ENCODE measurements around the gene FAM222B.
"Not testable (repeated sequence)": the region's sequence is repeated elsewhere in the genome, so short reads cannot be mapped to it uniquely, and the experiment has no call there.

The FAM222B gene

DNA sequence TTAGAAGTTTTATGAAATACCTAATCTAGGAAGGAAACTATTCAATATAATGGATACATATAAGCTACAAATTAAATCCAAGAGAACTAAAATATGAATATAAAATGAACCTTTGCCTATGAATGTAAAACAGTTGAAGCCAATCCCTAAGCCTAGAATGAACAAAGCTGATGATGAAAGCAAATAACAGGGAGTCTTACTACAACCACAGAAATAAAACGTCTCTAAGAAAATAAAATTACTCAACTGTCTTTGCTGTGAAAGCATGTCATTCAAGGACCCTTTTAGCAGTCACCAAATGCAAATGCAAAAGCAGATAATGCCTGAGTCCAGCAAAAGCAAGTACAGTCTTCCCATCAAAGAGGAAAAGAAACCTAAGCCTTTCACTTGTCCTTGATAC, 23.0 kb downstream of the FAM222B start:
- Histone ChIP-seq H3K27ac (ENCODE audit: low read length) (no peak overlapping the region), H3K27me3 (ENCODE audit: insufficient read depth, low read length) (no peaks in the 10 kb centered on the region), H3K4me1 (ENCODE audit: insufficient read depth, low read length) (peaks cover 4% of the 10 kb centered on the region; the same call in 1 of the 2 replicates), H3K36me3 (ENCODE audit: insufficient read depth, low read depth, low read length) (no peaks in the 10 kb centered on the region), H3K9ac (ENCODE audit: low read depth, low read length) (no peak overlapping the region), H3K4me3 (ENCODE audit: low read length) (no peak overlapping the region), H3K9me3 (ENCODE audit: insufficient read depth, low read depth, low read length) (no peaks in the 10 kb centered on the region)

DNA sequence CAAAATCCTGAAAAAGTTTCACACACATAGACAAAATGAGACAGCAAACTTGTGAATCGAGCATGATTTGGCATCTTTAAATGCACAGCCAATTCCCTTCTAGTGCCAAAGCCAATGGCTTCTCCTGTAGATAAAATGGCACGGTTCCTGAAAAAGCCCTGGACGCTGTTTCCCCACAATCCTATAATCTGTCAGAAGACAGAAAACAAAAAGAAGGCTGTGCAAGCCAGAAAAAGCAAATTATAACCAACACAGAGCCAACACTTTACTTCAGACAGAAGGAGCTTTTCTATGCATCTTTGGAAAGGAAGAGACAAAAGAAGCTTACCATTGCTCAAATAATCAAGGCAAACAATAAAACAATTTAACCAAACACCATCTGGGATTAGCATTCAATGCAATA, 23.8 kb downstream of the FAM222B start:
- Histone ChIP-seq H3K9ac (ENCODE audit: low read depth, low read length) (no peak overlapping the region), H3K9me3 (ENCODE audit: insufficient read depth, low read depth, low read length) (no peaks in the 10 kb centered on the region), H3K27me3 (ENCODE audit: insufficient read depth, low read length) (no peaks in the 10 kb centered on the region), H3K4me3 (ENCODE audit: low read length) (no peak overlapping the region), H3K36me3 (ENCODE audit: insufficient read depth, low read depth, low read length) (no peaks in the 10 kb centered on the region), H3K4me1 (ENCODE audit: insufficient read depth, low read length) (peaks cover 4% of the 10 kb centered on the region; the same call in 1 of the 2 replicates), H3K27ac (ENCODE audit: low read length) (no peak overlapping the region)

DNA sequence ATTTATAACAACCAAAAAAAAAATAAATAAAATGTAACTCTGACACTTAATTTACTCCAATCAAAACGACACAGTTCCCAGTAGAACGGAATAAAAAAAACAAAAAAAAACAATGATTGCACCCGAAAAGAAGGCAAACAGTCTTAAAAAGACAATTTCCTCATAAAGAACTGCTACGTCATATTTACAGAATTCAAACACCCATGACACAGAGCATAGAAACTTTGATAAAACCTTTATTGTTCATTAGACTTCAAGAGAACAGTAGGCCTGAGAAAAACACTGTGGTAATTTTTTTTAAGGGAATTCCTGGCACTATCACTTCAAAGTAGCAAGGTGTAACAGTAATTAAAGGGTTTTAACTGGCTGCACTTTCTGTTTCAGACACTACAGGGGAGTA, 26.1 kb downstream of the FAM222B start:
- Histone ChIP-seq H3K4me3 (ENCODE audit: low read length) (no peak overlapping the region), H3K27ac (ENCODE audit: low read length) (no peak overlapping the region), H3K36me3 (ENCODE audit: insufficient read depth, low read depth, low read length) (no peaks in the 10 kb centered on the region), H3K27me3 (ENCODE audit: insufficient read depth, low read length) (no peaks in the 10 kb centered on the region), H3K4me1 (ENCODE audit: insufficient read depth, low read length) (peaks cover 4% of the 10 kb centered on the region; the same call in 1 of the 2 replicates), H3K9ac (ENCODE audit: low read depth, low read length) (no peak overlapping the region), H3K9me3 (ENCODE audit: insufficient read depth, low read depth, low read length) (no peaks in the 10 kb centered on the region)

GRCh38 chr17:28812748-28813377, 29.7 kb downstream of the FAM222B start:
- no peaks in the 10 kb centered on the region for H3K9me3 ChIP-seq (ENCODE audit: insufficient read depth, low read depth, low read length)
- H3K27me3 ChIP-seq (ENCODE audit: insufficient read depth, low read length): no peaks in the 10 kb centered on the region
- no peaks in the 10 kb centered on the region for H3K36me3 ChIP-seq (ENCODE audit: insufficient read depth, low read depth, low read length)
- H3K9ac ChIP-seq (ENCODE audit: low read depth, low read length): peak overlapping the region; percentile 91
- peak overlapping the region; percentile 69 for H3K27ac ChIP-seq (ENCODE audit: low read length)
- peaks cover 12% of the 10 kb centered on the region; the same call in 1 of the 2 replicates for H3K4me1 ChIP-seq (ENCODE audit: insufficient read depth, low read length)
- peak overlapping the region; percentile 87 for H3K4me3 ChIP-seq (ENCODE audit: low read length)

GRCh38 chr17:28812091-28812747, 30.4 kb downstream of the FAM222B start:
- Histone ChIP-seq H3K9ac (ENCODE audit: low read depth, low read length) (peak overlapping the region; percentile 92), H3K4me1 (ENCODE audit: insufficient read depth, low read length) (peaks cover 19% of the 10 kb centered on the region; the same call in 1 of the 2 replicates), H3K27me3 (ENCODE audit: insufficient read depth, low read length) (no peaks in the 10 kb centered on the region), H3K9me3 (ENCODE audit: insufficient read depth, low read depth, low read length) (no peaks in the 10 kb centered on the region), H3K4me3 (ENCODE audit: low read length) (peak overlapping the region; percentile 87), H3K27ac (ENCODE audit: low read length) (peak overlapping the region; percentile 69), H3K36me3 (ENCODE audit: insufficient read depth, low read depth, low read length) (no peaks in the 10 kb centered on the region)

GRCh38 chr17:28811651-28812090, 30.9 kb downstream of the FAM222B start:
- Histone ChIP-seq H3K4me3 (ENCODE audit: low read length) (peak overlapping the region; percentile 87), H3K9me3 (ENCODE audit: insufficient read depth, low read depth, low read length) (no peaks in the 10 kb centered on the region), H3K4me1 (ENCODE audit: insufficient read depth, low read length) (peaks cover 19% of the 10 kb centered on the region; the same call in 1 of the 2 replicates), H3K36me3 (ENCODE audit: insufficient read depth, low read depth, low read length) (no peaks in the 10 kb centered on the region; the same call in 1 of the 2 replicates), H3K27ac (ENCODE audit: low read length) (peak overlapping the region; percentile 16), H3K27me3 (ENCODE audit: insufficient read depth, low read length) (no peaks in the 10 kb centered on the region), H3K9ac (ENCODE audit: low read depth, low read length) (peak overlapping the region; percentile 92)

- Histone ChIP-seq H3K36me3 (ENCODE audit: insufficient read depth, low read depth, low read length) (peaks cover 11% of the 10 kb centered on the region), H3K4me1 (ENCODE audit: insufficient read depth, low read length) (peaks cover 19% of the 10 kb centered on the region; the same call in 1 of the 2 replicates), H3K9me3 (ENCODE audit: insufficient read depth, low read depth, low read length) (no peaks in the 10 kb centered on the region), H3K27me3 (ENCODE audit: insufficient read depth, low read length) (no peaks in the 10 kb centered on the region), H3K27ac (ENCODE audit: low read length) (no peak overlapping the region), H3K4me3 (ENCODE audit: low read length) (peak overlapping the region; percentile 87; the same call in 1 of the 2 replicates), H3K9ac (ENCODE audit: low read depth, low read length) (peak overlapping the region; percentile 10; the same call in 1 of the 2 replicates)
These were observed 32.2 kb downstream of the FAM222B start for GRCh38 chr17:28810437-28810836.

DNA sequence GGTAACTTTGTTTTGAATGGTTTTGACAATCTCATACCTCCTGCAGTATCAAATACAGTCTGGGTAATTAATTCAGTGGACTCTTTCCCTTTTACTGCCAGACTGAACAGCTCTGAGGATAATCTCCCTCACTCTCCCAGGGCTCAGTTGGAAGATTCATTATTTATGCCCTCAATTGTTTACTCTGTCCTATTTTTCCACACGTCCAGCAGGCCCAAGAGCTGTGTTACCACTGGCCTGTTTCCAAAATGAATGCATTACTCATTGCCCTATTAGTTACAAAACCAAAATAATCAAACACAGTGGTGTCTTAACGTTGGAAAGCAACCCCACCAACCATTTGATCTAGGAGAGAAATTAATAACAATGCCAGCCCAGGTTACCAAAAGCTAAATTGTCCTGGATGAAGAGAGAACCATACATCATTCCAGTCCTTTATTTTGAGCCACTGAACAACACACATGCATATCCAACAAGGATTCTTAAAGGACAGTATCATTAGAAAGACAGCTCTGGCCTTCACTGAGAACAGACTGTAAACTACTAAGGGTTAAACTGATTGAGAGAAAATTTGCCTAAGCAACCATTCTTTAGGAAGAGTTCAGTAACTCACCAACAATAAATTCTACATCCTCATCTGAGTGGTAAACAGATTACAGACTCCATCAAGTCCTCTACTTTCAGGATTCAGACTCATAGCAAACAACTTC, 34.5 kb downstream of the FAM222B start:
- peak overlapping the region; percentile 55 for H3K4me3 ChIP-seq (ENCODE audit: low read length)

GRCh38 chr17:28796062-28796461, 46.5 kb downstream of the FAM222B start:
- no peak overlapping the region for H3K4me3 ChIP-seq (ENCODE audit: low read length)
- H3K27ac ChIP-seq (ENCODE audit: low read length): no peak overlapping the region
- H3K36me3 ChIP-seq (ENCODE audit: insufficient read depth, low read depth, low read length): no peaks in the 10 kb centered on the region; the same call in 1 of the 2 replicates
- H3K9ac ChIP-seq (ENCODE audit: low read depth, low read length): no peak overlapping the region
- H3K4me1 ChIP-seq (ENCODE audit: insufficient read depth, low read length): no peaks in the 10 kb centered on the region
- no peaks in the 10 kb centered on the region for H3K27me3 ChIP-seq (ENCODE audit: insufficient read depth, low read length)
- H3K9me3 ChIP-seq (ENCODE audit: insufficient read depth, low read depth, low read length): no peaks in the 10 kb centered on the region

More for the DNA sequence above, 34.5 kb downstream of the FAM222B start:
- Histone ChIP-seq H3K4me1 (ENCODE audit: insufficient read depth, low read length) (peaks cover 19% of the 10 kb centered on the region; the same call in 1 of the 2 replicates), H3K27ac (ENCODE audit: low read length) (peak overlapping the region; percentile 67), H3K27me3 (ENCODE audit: insufficient read depth, low read length) (no peaks in the 10 kb centered on the region), H3K9ac (ENCODE audit: low read depth, low read length) (peak overlapping the region; percentile 72), H3K9me3 (ENCODE audit: insufficient read depth, low read depth, low read length) (no peaks in the 10 kb centered on the region), H3K36me3 (ENCODE audit: insufficient read depth, low read depth, low read length) (peaks cover 26% of the 10 kb centered on the region)

GRCh38 chr17:28794846-28795441, 47.6 kb downstream of the FAM222B start:
- H3K27ac ChIP-seq (ENCODE audit: low read length); H3K4me3 ChIP-seq (ENCODE audit: low read length); H3K9me3 ChIP-seq (ENCODE audit: insufficient read depth, low read depth, low read length); H3K36me3 ChIP-seq (ENCODE audit: insufficient read depth, low read depth, low read length); H3K27me3 ChIP-seq (ENCODE audit: insufficient read depth, low read length); H3K4me1 ChIP-seq (ENCODE audit: insufficient read depth, low read length); H3K9ac ChIP-seq (ENCODE audit: low read depth, low read length): not testable (repeated sequence)

- H3K27ac ChIP-seq (ENCODE audit: low read length): no peak overlapping the region
- H3K9ac ChIP-seq (ENCODE audit: low read depth, low read length): no peak overlapping the region
- no peaks in the 10 kb centered on the region for H3K4me1 ChIP-seq (ENCODE audit: insufficient read depth, low read length)
- peaks cover 9% of the 10 kb centered on the region; the same call in 1 of the 2 replicates for H3K36me3 ChIP-seq (ENCODE audit: insufficient read depth, low read depth, low read length)
- H3K9me3 ChIP-seq (ENCODE audit: insufficient read depth, low read depth, low read length): no peaks in the 10 kb centered on the region
- H3K27me3 ChIP-seq (ENCODE audit: insufficient read depth, low read length): no peaks in the 10 kb centered on the region
- no peak overlapping the region for H3K4me3 ChIP-seq (ENCODE audit: low read length)
These were observed 49.5 kb downstream of the FAM222B start for GRCh38 chr17:28792877-28793661.
